DOHH2 (cell line): ENCODE measurements around the gene ASRGL1.

Source experiments
- CTCF ChIP-seq: fragments of 200-600 bp; sonication (generic); IDR thresholded peaks from one replicate; pipeline ENCODE4 v1.5.1; 2014; ENCODE audit warnings: antibody characterized with exemption, mild to moderate bottlenecking, low read depth, low read length; ENCODE audit not compliant: poor library complexity, severe bottlenecking
- EZH2phosphoT487 ChIP-seq: fragments of 200-600 bp; sonication (generic); IDR thresholded peaks from 2 replicates; pipeline ENCODE4 v1.6.1; 2017; ENCODE audit warnings: borderline replicate concordance, mild to moderate bottlenecking, antibody characterized with exemption, low read length, moderate library complexity, mixed read lengths

- TF ChIP-seq CTCF (no peak), EZH2phosphoT487 (no peak)
Observed at GRCh38 chr11:62374801-62375200, 37.6 kb downstream of the ASRGL1 start.
